SK-N-SH (cell line): ENCODE measurements around the gene CHRNB2. TPM values are rescaled to one million over a fixed set of nuclear protein-coding genes. Genes with fewer than 3 reads are reported as not detected.
A peak's percentile ranks its signal among the peaks of the same experiment; 100 is the strongest.

Experiments used
- CTCF ChIA-PET: fragments of 300-600, 350-600 bp; formaldehyde crosslinking; extraction: SDS; loops from one replicate; lab custom pipeline; 2021; lab: Yijun Ruan, JAX
- POLR2A ChIA-PET: fragments of 350-600 bp; sonication (Branson Sonifier 250); formaldehyde crosslinking; extraction: SDS; loops from one replicate; lab custom pipeline; 2020; ENCODE audit warnings: antibody characterized with exemption, inconsistent platforms; lab: Yijun Ruan, JAX
- DNase-seq: peaks from one replicate; pipeline ENCODE4 v3.0.0; 2012
- H2AFZ ChIP-seq: fragments of 200-600 bp; sonication (generic); 2 replicates; pipeline ENCODE4 v1.8.1; 2016; ENCODE audit warnings: antibody characterized with exemption, mild to moderate bottlenecking, low read depth
- H3F3A ChIP-seq: fragments of 200-600 bp; sonication (generic); replicated peaks from 2 replicates; pipeline ENCODE3; 2016; ENCODE audit warnings: antibody characterized with exemption, mild to moderate bottlenecking; ENCODE audit not compliant: insufficient read depth
- H3K27ac ChIP-seq, 2 experiments: fragments of 200-500 bp in 1 of 2; fragments of 200-600 bp in 1 of 2; sonication (Bioruptor generic) in 1 of 2; sonication (generic), shearing (Covaris generic) in 1 of 2; 2 replicates each; pipeline versions ENCODE4 v1.5.1 to v1.6.1; 2014 to 2016; ENCODE audit warnings: low read depth in 2 of 2, inconsistent platforms in 1 of 2, low read length in 1 of 2, mild to moderate bottlenecking in 1 of 2, mixed read lengths in 1 of 2
- H3K27me3 ChIP-seq: fragments of 200-600 bp; sonication (generic), shearing (Covaris generic); 2 replicates; pipeline ENCODE4 v1.6.1; 2016; ENCODE audit warnings: mixed run types; ENCODE audit not compliant: insufficient read depth
- H3K36me3 ChIP-seq, 2 experiments: fragments of 200-500 bp in 1 of 2; fragments of 200-600 bp in 1 of 2; sonication (Bioruptor generic) in 1 of 2; sonication (generic) in 1 of 2; replicated peaks in 1 of 2; 2 replicates each; pipeline versions ENCODE3 to v1.5.1; 2014 to 2016; ENCODE audit warnings: low read length in 1 of 2, mild to moderate bottlenecking in 1 of 2; ENCODE audit not compliant: insufficient read depth in 2 of 2, control insufficient read depth in 1 of 2
- H3K4me1 ChIP-seq, 2 experiments: fragments of 200-500 bp in 1 of 2; fragments of 200-600 bp in 1 of 2; sonication (Bioruptor generic) in 1 of 2; sonication (generic), shearing (Covaris generic) in 1 of 2; 2 replicates each; pipeline versions ENCODE4 v1.5.1 to v1.6.1; 2014 to 2016; ENCODE audit warnings: low read depth in 1 of 2, low read length in 1 of 2, mixed run types in 1 of 2; ENCODE audit not compliant: insufficient read depth in 2 of 2, control insufficient read depth in 1 of 2
- H3K4me2 ChIP-seq: fragments of 200-600 bp; sonication (generic), shearing (Covaris generic); 2 replicates; pipeline ENCODE4 v1.6.1; 2017; ENCODE audit warnings: mixed run types
- H3K4me3 ChIP-seq, 2 experiments: fragments of 200-500 bp in 1 of 2; fragments of 200-600 bp in 1 of 2; sonication (Bioruptor generic) in 1 of 2; sonication (generic), shearing (Covaris generic) in 1 of 2; 2 replicates each; pipeline versions ENCODE4 v1.5.1 to v1.8.1; 2014 to 2016; ENCODE audit warnings: low read depth in 2 of 2, inconsistent platforms in 1 of 2, low read length in 1 of 2, mild to moderate bottlenecking in 1 of 2, mixed read lengths in 1 of 2, moderate library complexity in 1 of 2
- H3K79me2 ChIP-seq: fragments of 200-600 bp; sonication (generic); 2 replicates; pipeline ENCODE4 v1.8.1; 2017; ENCODE audit warnings: mild to moderate bottlenecking; ENCODE audit not compliant: insufficient read depth
- H3K9ac ChIP-seq: fragments of 200-600 bp; sonication (generic); 2 replicates; pipeline ENCODE4 v1.6.1; 2017; ENCODE audit warnings: mixed run types
- H3K9me2 ChIP-seq: fragments of 200-600 bp; sonication (generic); 2 replicates; pipeline ENCODE4 v1.6.1; 2017; ENCODE audit warnings: mixed run types
- H3K9me3 ChIP-seq: fragments of 200-600 bp; sonication (generic); 2 replicates; pipeline ENCODE4 v1.6.1; 2017; ENCODE audit warnings: mixed run types, mild to moderate bottlenecking, moderate library complexity
- H4K20me1 ChIP-seq: fragments of 200-600 bp; sonication (generic); 2 replicates; pipeline ENCODE4 v1.6.1; 2017; ENCODE audit warnings: mild to moderate bottlenecking, mixed run types; ENCODE audit not compliant: insufficient read depth
- ELF1 ChIP-seq: IDR thresholded peaks from 2 replicates; pipeline ENCODE4 v1.4.0; 2012
- EZH2phosphoT487 ChIP-seq: fragments of 200-600 bp; sonication (generic); IDR thresholded peaks from 2 replicates; pipeline ENCODE4 v1.6.1; 2017; ENCODE audit warnings: low read depth, mixed run types, mild to moderate bottlenecking, antibody characterized with exemption, moderate library complexity, borderline replicate concordance
- FOSL2 ChIP-seq: IDR thresholded peaks from 2 replicates; pipeline ENCODE4 v1.4.0; 2012; ENCODE audit warnings: low read depth, mild to moderate bottlenecking, moderate library complexity, borderline replicate concordance
- NFIC ChIP-seq: IDR thresholded peaks from 2 replicates; pipeline ENCODE4 v1.4.0; 2012; ENCODE audit warnings: borderline replicate concordance
- RAD21 ChIP-seq: IDR thresholded peaks from 2 replicates; pipeline ENCODE4 v1.6.1; 2012; ENCODE audit warnings: mild to moderate bottlenecking, low read length
- RCOR1 ChIP-seq: fragments of 150-350 bp; IDR thresholded peaks from 2 replicates; pipeline ENCODE4 v1.6.1; 2017; ENCODE audit warnings: antibody characterized with exemption, low read length
- RFX5 ChIP-seq: IDR thresholded peaks from 2 replicates; pipeline ENCODE4 v1.6.1; 2012; ENCODE audit warnings: mild to moderate bottlenecking, improper control_type of control experiment, low read length
- TEAD4 ChIP-seq: IDR thresholded peaks from 2 replicates; pipeline ENCODE4 v1.4.0; 2012; ENCODE audit warnings: mild to moderate bottlenecking, borderline replicate concordance; ENCODE audit not compliant: insufficient read depth
- YY1 ChIP-seq: IDR thresholded peaks from 2 replicates; pipeline ENCODE4 v1.4.0; 2012; ENCODE audit warnings: low read depth, mild to moderate bottlenecking
- WGBS: methylation state at CpG from one replicate; pipeline ENCODE4 v1.1.6; 2017; ENCODE audit warnings: low lambda C conversion rate; 5-methylcytosine and 5-hydroxymethylcytosine counted together
- polyA plus RNA-seq, 3 experiments: library from polyadenylated mRNA; depleted of rRNA; stranded (reverse); fragments of >200 nt; gene quantifications; 2 replicates each; pipeline ENCODE4 v1.2.3, GENCODE V29; 2012
- TF ChIP-seq, protein P1 (sequence below): fragments of 150-350 bp; IDR thresholded peaks from 2 replicates; pipeline ENCODE4 v1.6.1; 2017; ENCODE audit warnings: antibody characterized with exemption, low read length, low read depth, borderline replicate concordance
- TF ChIP-seq, protein P2 (sequence below): fragments of 200-600 bp; sonication (generic); IDR thresholded peaks from 2 replicates; pipeline ENCODE4 v1.6.1; 2017; ENCODE audit warnings: antibody characterized with exemption, mild to moderate bottlenecking, moderate library complexity
- TF ChIP-seq, protein P3 (sequence below): fragments of 150-350 bp; IDR thresholded peaks from 2 replicates; pipeline ENCODE4 v1.6.1; 2016; ENCODE audit warnings: mild to moderate bottlenecking, low read depth, low read length

The CHRNB2 gene
- polyA plus RNA-seq, 1 of the 3 experiments (the other 2 are of a cell fraction), result 0.64 TPM

DNA sequence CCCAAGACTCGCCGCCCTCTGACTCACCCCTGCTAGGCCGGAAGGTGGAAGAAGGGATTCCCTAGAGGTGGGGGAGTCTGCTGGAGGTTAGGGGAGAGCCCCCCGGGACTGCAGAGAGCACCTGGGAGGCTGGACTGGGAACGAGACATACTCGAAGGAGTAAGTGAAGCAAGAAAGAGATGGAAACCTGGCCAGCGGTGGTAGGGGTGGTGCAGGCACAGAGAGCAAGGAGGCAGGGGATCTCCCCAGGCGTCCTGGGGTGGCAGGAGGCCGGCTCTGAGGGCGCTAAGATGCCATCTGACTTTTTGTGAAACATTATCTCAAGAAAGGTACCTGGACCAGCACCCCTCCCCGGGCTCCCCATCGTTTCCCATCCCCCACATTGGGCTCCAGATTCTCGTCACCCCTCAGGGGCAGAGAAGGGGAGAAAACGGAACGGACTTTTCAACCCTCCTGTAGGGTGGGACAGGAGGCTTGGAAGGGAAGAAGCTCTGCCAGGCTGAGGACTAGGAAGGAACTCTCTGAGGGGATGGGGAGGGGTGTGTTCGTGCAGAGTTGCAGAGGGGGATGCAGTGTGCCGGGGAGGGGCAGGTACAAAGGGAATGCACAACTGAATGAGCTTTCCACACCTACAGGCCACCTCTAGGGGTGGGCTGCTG lies 708 bp downstream of the CHRNB2 start:
- no peak for TF ChIP-seq RCOR1
- TF ChIP-seq, protein P1, sequence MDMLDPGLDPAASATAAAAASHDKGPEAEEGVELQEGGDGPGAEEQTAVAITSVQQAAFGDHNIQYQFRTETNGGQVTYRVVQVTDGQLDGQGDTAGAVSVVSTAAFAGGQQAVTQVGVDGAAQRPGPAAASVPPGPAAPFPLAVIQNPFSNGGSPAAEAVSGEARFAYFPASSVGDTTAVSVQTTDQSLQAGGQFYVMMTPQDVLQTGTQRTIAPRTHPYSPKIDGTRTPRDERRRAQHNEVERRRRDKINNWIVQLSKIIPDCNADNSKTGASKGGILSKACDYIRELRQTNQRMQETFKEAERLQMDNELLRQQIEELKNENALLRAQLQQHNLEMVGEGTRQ, result no peak
- no peak for TF ChIP-seq ELF1
- TF ChIP-seq NFIC, result no peak
- no peak for TF ChIP-seq RFX5
- TF ChIP-seq, protein P2, sequence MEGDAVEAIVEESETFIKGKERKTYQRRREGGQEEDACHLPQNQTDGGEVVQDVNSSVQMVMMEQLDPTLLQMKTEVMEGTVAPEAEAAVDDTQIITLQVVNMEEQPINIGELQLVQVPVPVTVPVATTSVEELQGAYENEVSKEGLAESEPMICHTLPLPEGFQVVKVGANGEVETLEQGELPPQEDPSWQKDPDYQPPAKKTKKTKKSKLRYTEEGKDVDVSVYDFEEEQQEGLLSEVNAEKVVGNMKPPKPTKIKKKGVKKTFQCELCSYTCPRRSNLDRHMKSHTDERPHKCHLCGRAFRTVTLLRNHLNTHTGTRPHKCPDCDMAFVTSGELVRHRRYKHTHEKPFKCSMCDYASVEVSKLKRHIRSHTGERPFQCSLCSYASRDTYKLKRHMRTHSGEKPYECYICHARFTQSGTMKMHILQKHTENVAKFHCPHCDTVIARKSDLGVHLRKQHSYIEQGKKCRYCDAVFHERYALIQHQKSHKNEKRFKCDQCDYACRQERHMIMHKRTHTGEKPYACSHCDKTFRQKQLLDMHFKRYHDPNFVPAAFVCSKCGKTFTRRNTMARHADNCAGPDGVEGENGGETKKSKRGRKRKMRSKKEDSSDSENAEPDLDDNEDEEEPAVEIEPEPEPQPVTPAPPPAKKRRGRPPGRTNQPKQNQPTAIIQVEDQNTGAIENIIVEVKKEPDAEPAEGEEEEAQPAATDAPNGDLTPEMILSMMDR, result no peak
- TF ChIP-seq TEAD4, result no peak
- no peak for TF ChIP-seq EZH2phosphoT487
- no peak for TF ChIP-seq RAD21
- no peak for TF ChIP-seq FOSL2
- TF ChIP-seq, protein P3, sequence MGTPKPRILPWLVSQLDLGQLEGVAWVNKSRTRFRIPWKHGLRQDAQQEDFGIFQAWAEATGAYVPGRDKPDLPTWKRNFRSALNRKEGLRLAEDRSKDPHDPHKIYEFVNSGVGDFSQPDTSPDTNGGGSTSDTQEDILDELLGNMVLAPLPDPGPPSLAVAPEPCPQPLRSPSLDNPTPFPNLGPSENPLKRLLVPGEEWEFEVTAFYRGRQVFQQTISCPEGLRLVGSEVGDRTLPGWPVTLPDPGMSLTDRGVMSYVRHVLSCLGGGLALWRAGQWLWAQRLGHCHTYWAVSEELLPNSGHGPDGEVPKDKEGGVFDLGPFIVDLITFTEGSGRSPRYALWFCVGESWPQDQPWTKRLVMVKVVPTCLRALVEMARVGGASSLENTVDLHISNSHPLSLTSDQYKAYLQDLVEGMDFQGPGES, result no peak
- TF ChIP-seq YY1, result no peak
- Histone ChIP-seq H3K9ac (no peak overlapping the region), H3K4me3 (peak overlapping the region; percentile 46 to 54; a peak in 3 of 4 replicates), H3K4me2 (peak overlapping the region; percentile 86), H4K20me1 (no peaks in the 10 kb centered on the region), H3K9me3 (no peaks in the 10 kb centered on the region), H3F3A (no peaks in the 10 kb centered on the region), H3K4me1 (peaks cover 0 to 22% of the 10 kb centered on the region in 2 experiments; a peak in 1 of 4 replicates), H3K36me3 (no peaks in the 10 kb centered on the region), H3K79me2 (no peaks in the 10 kb centered on the region), H3K27me3 (no peaks in the 10 kb centered on the region; the same call in 1 of the 2 replicates), H3K27ac (peak overlapping the region in 1 of 2 experiments; percentile 18; a peak in 1 of 4 replicates), H3K9me2 (no peaks in the 10 kb centered on the region), H2AFZ (no peak overlapping the region; the same call in 1 of the 2 replicates)
- 5% methylated on average over 13 of the region's 17 CpGs for whole genome bisulfite sequencing
- POLR2A ChIA-PET, result interaction anchor here (0.7 to 1.8 kb wide), 5 partner anchors 9 to 40 kb away, joined by 3 to 13 read pairs (median 4); partner anchors contain the start of gene ADAR
- DNase-seq, result peak; percentile 52
- CTCF ChIA-PET, result interaction anchor here (0.6 to 3.3 kb wide), 11 partner anchors 9 to 393 kb away, joined by 3 to 16 read pairs (median 4); partner anchors contain the start of gene PYGO2
